Measurements from ENCODE around the gene LINC01488.

LINC01488 gene

GRCh38 chr11:69513196-69513595 is 31.7 kb downstream of the LINC01488 start:
- no peak for DNase-seq

GRCh38 chr11:69513663-69514224 is 32.3 kb downstream of the LINC01488 start:
- no peak for DNase-seq

DNA sequence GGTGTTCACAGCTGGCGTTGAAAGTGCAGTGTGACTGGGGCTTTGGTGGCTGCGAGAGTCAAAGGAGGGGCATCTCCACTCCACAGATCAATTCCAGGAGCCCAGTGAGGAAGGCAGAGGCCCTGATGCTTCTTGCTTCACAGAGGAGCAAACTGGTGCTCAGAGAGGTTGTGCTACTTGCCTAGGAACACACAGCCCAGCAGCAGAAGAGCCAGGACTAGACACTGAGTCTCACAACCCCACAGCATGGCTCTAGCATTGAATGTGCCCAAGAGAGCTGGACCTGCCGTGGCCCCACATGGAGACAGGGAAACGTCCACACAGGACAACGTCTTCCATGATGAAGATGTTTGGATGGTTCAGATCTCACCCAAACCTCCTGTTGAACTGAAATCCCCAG is 33.3 kb downstream of the LINC01488 start:
- DNase-seq, result no peak

DNA sequence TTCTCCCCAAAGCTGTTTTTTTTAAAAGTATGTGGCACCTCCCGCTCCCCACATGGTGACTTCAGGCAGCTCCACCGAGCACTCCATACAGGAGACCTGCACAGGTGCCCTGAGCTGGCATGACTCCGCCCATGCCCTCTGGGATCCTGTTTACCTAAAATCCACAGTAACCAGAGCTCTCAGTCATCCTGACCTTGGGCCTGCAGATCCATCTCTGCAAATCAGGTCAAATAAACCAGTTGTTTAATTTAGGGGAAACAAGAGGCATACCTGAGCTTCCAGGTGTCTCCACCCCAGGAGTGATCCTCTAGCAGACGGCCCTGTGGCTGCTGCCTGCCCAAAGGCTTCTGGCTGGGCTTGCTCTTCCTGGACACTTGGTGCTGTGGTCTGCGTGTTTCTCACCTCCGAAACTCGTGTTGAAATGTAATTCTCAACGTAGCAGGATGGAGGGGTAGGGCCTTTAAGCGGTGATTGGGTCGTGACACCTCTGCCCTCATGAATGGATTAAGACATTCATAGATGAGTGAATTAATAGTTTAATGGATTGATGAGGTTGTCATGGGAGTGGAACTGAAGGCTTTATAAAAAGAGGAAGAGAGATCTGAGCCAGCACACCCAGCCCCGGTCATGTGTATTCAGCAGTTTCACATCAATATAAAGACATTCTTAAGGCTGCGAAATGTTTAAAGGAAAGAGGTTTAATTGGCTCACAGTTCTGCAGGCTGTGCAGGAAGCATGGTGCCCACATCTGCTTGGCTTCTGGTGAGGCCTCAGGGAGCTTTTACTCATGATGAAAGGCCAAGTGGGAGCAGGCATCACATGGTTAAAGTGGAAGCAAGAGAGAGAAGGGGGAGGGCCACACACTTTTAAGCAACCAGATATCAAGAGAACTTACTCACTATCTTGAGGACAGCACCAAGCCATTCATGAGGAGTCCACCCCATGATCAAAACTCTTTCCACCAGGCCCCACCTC is 34.1 kb downstream of the LINC01488 start:
- no peak for DNase-seq

GRCh38 chr11:69516526-69516925 is 35.1 kb downstream of the LINC01488 start:
- no peak for DNase-seq

DNA sequence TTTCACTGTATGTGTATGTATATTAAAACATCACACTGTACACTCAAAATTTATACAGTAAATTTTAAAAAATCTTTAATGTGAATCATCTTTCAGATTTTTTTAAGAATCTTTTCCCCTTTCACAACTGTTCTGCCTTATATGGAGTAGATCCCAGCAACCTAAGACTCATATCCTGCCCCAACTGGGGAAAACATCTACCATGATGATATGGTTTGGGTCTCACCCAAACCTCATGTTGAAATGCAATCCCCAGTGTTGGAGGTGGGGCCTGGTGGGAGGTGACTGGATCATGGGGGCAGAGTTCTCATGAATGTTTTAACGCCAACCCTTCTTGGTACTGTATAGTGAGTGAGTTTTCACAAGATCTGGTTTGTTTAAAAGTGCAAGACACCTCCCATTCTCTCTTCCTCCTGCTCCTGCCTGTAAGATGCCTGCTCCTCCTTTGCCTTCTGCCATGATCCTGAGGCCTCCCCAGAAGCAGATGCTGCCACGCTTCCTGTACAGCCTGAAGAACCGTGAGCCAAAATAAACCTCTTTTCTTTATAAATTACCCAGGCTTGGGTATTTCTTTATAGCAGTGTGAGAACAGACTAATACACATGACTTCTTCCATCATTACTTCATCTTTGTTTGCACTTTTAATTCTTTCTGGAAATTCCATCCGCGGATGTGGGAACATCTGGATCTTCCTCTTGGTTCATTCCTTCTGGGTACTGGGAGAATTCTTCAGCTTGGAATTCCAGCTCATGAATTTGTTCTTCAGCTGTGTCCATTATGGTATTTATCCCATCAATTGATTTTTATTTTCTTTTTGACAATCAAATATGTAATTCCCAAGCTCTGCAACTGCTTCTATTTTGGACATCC is 36.9 kb downstream of the LINC01488 start:
- DNase-seq, result no peak

DNA sequence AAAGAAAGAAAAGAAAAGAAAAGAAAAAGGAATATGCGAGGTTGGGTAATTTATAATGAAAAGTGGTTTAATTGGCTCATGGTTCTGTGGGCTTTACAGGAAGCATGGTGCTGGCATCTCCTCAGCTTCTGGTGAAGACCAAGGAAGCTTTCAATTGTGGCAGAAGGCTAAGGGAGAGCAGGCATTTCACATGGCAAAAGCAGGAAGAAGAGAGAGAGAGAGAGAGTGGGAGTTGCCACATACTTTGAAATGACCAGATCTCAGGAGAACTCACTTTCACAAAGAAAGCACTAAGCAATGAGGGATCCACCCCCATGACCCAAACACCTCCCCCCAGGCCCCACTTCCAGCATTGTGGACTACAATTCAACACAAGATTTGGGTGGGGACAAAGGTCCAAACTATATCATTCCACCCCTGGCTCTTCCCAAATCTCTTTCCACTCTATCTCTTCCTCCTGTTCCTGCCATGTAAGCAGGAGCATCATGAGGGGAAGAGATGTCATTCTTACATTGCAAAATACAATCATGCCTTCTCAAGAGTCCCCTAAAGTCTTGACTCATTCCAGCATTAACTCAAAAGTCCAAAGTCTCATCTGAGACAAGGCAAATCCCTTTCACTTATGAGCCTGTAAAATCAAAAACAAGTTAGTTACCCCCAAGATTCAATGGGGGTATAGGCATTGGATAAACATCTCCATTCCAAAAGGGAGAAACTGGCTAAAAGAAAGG is 38.9 kb downstream of the LINC01488 start:
- no peak for DNase-seq

- no peak for DNase-seq
These were observed 40.0 kb downstream of the LINC01488 start for GRCh38 chr11:69521457-69521856.

- DNase-seq, result no peak
These were observed 42.0 kb downstream of the LINC01488 start for GRCh38 chr11:69523453-69523852.

DNA sequence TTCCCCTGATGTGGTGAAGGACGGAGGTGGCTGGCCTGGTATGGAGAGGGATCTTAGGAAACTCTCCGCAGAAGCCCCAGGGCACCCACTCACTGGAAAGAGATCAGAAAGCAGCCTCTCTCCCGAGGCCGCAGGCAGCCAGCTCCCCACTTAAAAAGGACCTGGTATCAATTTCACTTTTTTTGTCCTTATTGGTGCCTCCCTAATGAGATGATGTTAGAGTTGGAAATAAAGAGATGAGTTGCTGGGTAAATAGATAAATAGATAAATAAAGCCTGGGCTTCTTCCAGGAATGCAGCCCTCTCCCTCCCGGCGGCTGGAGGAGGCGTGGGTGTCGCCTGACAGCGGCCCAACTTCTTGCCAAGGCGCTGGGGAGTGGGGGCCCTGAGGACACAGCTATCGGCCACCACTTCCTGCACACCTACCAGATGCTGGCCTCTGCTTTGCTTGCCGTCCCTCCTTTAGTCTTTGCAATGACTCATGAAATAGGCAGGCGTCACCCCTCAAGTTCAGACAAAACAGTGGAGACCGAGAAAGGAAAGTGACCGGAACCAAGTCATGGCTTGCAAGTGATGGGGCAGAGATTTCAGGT is 42.9 kb downstream of the LINC01488 start:
- no peak for DNase-seq

DNA sequence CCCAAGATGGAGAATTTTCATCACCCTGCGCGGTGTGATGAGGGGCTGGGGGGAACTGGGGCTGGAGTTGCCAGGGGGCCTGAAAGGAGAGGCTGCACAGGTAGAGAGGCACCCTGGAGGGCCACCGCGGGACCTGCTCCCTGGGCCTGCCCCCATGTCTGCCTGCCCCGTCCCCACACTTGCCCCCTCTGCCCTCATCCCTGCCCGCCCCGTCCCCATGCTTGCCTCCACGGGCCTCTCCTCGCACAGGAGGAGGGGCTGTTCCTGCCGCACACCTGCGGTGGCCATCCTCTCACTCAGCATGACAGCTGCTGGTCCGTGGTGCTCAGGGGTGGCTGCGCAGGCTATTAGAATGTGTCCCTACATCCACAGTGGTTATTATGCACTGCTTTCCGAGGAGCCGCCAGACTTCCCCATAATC is 43.5 kb downstream of the LINC01488 start:
- DNase-seq, result no peak

DNA sequence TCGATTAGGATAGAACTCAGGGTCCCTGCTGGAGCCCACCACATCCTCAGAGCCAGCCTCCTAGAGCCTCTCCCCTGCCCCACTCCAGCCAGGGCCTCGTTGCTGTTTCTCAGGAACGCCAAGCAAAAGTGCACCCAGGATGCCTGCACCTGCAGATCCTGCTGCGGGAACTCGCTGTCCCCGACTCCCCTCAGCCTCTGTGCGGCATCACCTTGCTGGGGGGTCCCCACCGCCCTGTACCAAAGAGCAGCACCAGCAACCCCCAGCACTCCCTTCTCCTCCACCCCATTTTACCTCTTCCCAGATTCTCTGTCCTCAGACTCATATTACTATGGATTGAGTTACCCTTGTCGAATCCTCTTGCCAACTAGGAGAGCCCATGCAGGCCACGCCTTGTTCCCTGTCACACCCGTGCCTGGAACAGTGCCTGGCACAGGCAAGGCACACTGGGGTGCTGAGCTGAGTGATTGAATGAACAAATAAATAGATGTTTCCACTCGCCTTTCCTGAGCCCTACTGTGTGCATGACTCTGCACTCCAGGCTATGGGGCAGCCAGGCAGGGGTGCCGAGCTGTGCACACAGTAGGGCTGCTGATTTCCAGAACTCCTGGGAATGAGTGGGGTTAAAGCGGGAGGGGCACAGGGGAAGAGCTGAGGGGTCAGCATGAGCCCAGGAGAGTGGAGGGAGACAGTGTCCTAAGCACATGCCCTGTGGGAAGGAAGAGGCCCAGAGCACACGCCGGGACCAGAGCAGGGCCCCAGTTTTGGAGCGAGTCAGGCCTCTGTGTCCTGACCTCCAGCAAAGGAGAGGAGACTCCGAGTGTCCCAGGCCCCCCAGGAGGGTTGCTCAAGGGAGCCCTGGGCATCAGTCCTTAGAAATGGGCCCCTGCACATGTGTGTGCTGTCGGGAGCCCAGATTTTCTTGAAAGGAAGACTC is 44.3 kb downstream of the LINC01488 start:
- DNase-seq, result no peak

DNA sequence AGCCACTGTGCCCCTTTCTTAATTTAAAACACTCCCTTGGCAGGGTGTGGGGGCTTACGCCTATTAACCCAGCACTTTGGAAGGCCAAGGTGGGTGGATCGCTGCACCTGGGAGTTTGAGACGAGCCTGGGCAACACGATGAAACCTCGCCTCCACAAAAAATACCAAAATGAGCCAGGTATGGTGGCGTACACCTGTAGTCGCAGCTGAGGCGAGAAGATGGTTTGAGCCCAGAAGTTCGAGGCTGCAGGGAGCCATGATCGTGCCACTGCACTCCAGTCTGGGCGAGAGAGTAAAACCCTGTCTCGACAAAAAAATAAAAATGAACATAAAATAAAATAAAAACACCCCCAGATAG is 45.0 kb downstream of the LINC01488 start:
- no peak for DNase-seq

DNA sequence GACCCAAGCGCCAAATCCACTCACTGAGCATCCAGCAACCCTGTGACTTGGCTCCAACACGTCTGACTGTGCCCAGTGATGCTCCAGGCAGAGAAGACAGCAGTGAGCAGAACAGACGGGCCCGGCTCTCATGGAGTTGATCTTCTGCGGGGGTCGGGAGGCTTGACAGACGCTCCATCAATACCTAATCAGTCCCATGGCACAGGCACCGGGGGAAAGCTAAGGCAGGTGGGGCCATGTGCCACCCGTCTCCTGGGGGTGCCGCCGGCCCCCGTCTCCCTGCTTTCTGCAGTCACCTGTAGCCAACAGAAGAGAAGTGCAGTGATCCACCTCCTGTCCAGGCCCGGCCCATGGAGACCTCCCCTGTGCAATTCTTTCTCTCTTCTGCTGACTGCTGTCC is 47.5 kb downstream of the LINC01488 start:
- no peak for DNase-seq

DNA sequence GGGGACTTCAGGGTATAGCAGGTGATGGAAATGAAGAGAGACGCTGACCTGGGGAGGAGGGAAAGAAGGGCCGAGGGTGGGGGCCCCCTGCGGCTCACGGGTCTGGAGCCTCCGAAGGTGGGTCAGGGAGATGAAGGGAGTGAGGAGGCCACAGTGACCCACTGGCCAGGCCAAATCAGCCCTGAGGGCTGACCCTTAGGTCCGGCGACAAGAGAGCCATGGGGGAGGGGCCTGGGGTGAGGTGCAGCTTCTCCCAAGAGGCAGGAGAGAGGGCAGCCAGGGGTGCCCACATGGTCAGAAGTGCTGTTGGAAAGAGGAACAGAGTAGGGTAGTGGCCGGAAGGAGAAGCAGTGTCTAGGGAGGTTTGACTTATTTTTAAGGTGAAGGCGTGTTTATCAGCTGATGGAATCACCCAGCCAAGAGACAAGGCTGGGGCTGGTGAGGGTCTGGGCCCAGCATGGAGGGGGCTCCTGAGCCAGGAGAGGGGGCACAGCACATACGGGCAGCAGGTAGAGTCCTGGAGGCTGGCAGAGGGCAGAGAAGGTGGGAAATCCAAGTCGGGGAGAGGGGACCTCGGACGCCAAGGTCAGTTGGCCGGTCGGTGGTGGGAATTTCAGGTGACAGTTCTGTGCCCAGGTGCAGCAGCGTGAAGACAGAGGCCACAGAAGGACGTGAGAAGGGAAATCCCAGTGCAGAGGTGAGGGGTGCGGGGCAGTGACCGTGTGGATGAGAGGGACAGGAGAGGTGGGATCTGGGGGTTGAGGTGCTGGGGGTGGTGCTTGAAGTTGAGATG is 49.0 kb downstream of the LINC01488 start:
- DNase-seq, result no peak

GRCh38 chr11:69531071-69531716 is 49.7 kb downstream of the LINC01488 start:
- DNase-seq, result no peak

DNA sequence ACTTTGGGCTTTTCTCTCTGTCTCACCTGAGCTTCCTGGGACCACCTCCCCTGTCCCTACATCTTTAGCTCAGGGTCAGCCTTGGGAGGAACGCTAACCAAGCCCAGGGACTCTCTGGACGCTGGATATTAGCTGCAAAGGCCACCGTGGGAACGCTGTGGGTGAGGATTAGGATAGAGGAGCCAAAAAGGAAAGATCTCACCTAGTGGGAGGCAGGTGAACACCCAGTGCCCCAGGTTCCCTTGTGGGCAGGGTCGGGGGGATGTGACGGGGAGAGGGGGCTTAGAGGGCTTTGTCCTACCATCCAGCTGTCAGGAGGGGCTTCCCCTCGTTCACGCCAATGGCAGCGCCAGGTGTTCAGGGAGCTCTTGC is 50.2 kb downstream of the LINC01488 start:
- no peak for DNase-seq

GRCh38 chr11:69533296-69534165 is 52.1 kb downstream of the LINC01488 start:
- DNase-seq, result no peak

GRCh38 chr11:69534166-69534530 is 52.7 kb downstream of the LINC01488 start:
- DNase-seq, result no peak
